Fibroblast of skin of left biceps (primary cell): ENCODE data around the gene RNF217.

Experiments
- DNase-seq, 2 experiments: peaks; one replicate each; pipeline ENCODE4 v3.0.0-alpha.2; 2013; ENCODE audit warnings: low read depth in 2 of 2

RNF217 gene

GRCh38 chr6:124987999-124988591, 25.9 kb downstream of the RNF217 start:
- no peak for DNase-seq

DNA sequence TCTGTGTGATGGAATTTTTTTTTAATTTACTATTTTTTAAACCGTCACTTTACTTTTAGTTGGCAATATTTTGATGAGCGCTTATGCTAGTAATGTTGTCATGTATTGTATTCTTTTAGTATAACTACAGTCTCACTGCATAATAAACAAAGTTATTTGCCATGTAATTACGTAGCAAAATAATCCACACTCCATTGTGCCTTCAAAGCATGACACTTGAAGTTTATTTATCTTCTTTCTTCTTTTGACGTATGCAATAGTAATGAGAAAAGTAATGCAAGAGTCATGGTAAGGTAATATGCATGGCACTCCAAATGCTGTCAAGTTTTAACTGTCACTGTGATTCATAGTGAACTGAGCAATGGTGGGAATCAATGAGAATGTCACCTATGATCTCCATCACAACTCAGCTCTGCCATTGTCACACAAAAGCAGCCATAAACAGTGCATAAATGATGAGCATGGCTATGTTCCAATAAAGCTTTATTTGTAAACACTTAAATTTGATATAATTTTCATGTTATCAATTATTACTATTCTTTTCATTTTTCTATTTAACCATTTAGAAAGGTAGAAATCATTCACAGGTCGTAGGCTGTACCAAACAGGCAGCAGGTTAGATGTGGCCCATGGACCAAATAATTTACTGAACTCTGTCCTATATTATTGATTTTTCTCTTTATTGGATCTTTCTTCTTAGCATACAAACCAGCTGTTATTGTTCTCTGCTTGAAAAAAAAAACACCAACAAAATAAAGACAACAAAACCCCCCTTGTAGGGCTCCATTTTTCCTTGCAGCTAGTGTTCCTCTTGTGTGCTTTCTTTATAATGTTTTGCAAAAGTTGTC, 27.1 kb downstream of the RNF217 start:
- no peak for DNase-seq

- DNase-seq: no peak
Measured at GRCh38 chr6:124990988-124991387, 28.8 kb downstream of the RNF217 start.

DNA sequence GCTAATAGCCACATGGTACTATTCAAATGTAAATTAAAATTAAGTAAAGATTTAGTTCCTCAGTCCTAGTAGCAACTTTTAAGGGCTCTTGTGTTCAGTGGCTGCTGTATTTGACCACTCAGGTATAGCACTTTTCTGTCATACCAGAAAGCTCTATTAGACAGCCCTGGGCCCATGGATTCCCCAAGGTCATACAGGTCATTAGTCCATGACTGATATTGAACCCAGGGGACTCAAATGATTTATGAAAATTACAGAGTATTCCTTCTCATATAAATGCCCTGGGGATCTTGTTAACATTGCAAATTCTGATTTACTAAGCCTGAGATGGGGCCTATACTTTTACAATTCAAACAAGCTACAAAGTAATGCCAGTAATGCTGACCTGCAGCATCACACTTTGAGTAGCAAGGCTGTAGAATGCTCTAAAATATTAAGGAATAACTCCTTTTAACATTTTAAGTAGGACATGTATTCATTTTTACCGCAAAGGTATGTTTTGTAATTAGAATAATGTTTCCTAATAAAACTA, 29.6 kb downstream of the RNF217 start:
- DNase-seq: no peak

DNA sequence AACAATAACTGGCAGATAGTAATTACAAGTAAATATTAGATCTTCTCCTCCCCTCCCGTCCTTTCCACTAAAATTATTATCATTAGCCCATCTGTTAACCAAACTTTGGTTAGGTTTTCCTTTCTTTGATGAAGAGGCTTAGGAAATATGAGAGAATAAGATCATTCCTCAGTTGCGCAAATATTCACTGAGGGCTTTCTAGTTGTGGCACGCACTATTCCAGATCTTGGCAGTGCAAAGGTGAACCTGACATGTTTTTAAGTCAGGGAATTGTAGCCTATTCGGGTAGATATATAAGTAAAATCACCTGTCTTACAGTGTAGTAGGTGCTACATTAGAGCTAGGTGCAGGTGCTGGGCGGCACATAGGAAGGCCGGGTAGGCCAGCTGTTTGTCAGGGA, 31.1 kb downstream of the RNF217 start:
- DNase-seq: no peak

DNA sequence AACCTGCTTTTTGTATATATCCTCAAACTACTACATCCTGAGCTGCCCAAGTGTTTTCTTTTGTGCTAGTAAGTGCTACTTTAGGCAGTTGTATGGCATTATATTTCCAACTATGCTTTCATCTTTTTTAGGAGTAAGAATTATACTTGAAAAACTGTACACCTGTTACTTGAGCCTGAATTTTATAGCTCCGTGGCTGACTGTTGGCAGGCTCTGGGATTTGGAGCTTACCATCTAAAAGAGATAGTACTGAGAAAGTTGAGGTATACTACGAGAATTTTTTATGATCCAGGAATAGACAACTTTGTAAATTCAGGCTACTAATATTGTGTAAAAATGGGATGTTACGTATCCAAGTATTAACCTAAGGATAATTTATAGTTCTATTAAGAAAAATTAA, 32.4 kb downstream of the RNF217 start:
- no peak for DNase-seq

DNA sequence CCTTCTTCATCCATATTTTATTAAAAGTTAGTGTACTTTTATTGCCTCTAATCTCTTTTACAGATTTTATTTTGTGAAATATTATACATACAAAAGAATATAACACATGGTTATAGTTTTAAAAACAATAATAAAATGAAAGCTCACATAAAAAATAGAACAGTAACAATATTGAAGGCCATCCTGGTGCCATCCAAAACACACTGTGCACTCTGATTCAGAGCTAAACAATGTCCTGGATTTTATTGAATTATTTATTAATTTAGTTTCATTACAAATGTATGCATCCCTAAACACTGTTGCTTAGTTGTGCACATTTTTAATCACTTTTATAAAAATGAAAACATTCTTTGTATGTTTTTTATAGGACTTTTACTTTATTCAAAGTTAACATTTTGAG, 32.9 kb downstream of the RNF217 start:
- no peak for DNase-seq

DNA sequence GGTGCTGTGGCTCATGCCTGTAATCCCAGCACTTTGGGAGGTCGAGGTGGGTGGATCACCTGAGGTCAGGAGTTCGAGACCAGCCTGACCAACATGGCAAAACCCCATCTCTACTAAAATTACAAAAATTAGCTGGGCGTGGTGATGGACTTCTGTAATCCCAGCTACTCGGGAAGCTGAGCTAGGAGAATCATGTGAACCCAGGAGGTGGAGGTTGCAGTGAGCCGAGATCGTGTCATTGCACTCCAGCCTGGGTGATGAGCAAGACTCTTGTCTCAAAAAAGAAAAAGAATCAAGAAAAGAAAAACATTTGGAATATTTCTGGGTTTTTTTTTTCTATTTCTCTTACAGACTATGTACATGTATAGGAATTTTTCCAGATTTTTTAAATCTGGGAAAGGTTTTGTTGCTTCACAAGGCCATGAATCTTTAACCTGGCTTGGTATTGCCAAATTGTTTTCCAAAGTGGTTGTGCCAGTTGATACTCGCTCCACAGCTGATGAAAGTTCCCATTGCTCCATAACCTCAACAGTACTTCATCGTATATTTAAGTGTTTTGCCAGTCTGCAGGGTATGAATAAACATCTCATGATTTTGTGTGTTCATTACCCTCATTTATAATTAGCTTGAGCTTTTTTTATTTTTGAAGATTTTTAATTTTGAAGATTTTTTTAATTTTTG, 33.5 kb downstream of the RNF217 start:
- DNase-seq: no peak

- no peak for DNase-seq
Measured at GRCh38 chr6:124996411-124996810, 34.2 kb downstream of the RNF217 start.

DNA sequence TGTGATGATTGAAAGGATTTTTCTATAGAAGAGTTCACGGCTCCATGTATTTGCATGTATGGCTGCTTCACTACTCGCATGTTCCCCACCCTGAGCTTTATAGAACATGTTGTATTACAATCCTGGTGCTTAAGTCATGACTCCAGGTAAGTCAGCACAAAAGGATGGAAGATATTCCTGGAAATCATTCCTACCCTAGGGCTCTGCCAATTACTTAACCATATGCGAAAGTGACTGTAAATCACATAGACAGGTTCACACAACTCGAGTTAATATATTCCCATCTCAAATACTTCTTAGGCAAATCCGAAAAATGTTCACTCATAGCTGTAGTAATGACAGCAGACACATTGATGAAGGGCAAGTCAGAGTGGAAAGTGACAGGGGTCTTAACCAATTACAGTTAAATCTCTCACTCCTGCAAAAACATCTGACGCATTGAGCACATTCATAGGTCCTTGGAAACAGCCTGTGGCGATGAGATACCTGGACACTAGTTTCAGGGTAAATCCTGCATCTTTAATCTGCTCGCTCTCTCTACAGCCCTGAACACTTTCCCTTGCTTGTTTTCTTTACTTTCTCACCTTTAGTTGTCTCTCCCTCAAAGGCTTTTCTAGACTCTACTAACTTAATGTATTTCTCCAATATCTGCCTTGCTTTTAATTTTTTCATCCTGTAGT, 35.1 kb downstream of the RNF217 start:
- DNase-seq: no peak

GRCh38 chr6:124999105-124999764, 37.0 kb downstream of the RNF217 start:
- DNase-seq: no peak

DNA sequence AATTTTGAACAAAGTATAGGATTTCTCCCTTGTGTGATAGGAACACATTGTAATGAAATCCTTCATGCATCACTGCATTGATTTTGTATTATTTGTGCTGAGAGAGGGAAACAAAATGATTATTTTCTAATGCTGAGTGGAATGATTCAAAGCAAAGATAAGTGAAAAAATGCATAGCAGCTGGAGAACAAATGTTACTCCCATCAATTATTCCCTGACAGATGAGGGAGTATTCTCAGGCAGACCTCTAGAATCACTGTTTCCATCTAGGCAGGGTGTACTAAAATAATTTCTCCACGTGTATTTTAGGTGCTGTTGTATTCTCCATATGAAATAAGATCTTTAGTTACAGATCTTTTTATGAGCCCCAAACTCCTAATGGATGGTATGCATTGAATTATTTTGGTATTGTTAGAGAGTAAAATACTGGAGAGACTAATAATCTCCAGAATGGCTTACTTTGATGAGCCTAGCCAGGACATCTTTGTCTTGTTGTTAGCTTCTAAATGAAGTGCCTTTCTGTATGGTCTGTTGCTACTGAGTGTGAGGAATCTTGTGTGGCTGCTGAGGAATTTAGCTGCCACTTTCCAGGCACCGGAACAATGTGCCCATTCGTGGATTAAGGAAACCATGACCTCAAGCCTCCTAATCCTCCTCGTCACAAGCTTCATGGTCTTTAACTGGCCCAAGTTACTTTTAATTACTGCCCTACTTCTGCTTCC, 39.6 kb downstream of the RNF217 start:
- no peak for DNase-seq

- DNase-seq: no peak
Measured at GRCh38 chr6:125002406-125002741, 40.1 kb downstream of the RNF217 start.

- no peak for DNase-seq
Measured at GRCh38 chr6:125003070-125003469, 40.8 kb downstream of the RNF217 start.

DNA sequence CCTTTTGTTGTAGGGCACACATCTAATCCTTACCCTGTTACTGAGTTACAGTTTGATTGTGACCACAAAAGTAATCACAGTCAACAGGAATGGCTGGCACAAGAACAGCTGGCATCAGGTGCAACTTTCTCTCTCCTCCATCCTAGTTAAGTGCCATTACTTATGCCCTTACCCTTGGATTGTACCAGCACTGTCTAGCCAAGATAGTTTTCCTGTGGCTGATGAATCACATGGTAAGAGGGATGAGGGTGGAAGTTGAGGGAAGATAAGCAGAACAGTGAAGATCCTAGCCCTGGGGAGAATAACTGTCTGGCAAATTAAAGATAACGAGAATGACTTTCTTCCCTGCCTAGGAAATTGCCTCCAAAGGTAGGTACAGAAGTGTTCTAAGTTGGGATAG, 42.0 kb downstream of the RNF217 start:
- DNase-seq: no peak

DNA sequence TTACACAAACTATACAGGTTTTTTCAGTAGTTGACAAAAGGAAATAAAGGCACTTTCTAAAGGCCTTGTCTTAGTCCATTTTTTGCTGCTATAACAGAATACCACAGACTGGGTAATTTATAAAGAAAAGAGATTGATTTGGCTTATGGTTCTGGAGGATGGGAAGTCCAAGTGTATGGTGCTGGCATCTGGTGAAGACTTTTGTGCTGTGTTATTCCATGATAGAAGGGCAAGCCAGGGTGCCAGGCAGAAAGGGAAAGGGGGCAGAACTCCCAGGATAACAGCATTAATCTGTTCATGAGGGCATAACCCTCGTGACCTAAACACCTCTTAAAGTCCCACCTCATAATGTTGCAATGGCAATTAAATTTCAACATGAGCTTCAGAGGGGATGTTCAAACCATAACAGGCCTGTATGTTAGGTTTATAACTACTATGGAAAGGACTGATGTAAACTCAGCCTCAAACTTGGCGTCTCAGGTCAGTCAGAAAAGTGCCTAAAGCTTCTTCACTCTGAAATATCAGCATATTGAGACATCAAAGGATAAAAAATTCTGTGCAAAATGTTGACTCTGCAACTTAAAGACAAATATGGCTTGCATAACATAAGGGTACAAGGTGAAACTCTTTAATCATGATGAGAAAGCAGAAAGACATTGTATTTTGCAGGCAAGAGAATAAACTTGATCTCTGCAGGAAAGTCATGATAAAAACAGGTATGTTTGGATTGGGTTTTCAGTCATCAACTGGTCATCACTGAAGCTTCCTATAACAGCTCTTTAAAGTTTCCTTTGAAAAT, 42.8 kb downstream of the RNF217 start:
- DNase-seq: no peak

GRCh38 chr6:125008261-125008703, 46.0 kb downstream of the RNF217 start:
- DNase-seq: no peak

GRCh38 chr6:125008957-125009356, 46.7 kb downstream of the RNF217 start:
- no peak for DNase-seq

DNA sequence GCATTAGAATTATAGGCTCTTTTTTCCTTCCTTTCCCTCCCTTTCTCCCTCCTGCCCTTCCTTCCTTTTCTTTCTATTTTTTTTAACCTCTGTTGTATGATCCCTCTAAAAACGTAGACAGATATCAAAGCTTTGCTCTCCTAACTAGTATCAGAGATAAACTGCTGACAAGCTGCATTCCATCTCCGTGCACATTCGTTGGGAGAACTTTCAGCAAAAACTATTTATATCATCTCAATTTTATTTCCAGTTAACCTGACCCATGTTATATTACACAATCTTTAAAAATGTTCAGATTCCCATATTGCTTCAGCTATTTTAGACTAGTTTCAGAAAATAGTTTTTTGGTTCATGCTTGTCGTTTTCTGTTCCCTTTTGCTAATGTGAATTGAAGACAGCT, 47.3 kb downstream of the RNF217 start:
- no peak for DNase-seq
